GM12874 (cell line): ENCODE data around the gene RELN.

Source experiments
- CTCF ChIP-seq: IDR thresholded peaks from 2 replicates; pipeline ENCODE4 v1.5.1; 2011; ENCODE audit warnings: low read depth, mild to moderate bottlenecking, control low read depth, low read length, moderate library complexity; ENCODE audit not compliant: insufficient read depth

Gene RELN

DNA sequence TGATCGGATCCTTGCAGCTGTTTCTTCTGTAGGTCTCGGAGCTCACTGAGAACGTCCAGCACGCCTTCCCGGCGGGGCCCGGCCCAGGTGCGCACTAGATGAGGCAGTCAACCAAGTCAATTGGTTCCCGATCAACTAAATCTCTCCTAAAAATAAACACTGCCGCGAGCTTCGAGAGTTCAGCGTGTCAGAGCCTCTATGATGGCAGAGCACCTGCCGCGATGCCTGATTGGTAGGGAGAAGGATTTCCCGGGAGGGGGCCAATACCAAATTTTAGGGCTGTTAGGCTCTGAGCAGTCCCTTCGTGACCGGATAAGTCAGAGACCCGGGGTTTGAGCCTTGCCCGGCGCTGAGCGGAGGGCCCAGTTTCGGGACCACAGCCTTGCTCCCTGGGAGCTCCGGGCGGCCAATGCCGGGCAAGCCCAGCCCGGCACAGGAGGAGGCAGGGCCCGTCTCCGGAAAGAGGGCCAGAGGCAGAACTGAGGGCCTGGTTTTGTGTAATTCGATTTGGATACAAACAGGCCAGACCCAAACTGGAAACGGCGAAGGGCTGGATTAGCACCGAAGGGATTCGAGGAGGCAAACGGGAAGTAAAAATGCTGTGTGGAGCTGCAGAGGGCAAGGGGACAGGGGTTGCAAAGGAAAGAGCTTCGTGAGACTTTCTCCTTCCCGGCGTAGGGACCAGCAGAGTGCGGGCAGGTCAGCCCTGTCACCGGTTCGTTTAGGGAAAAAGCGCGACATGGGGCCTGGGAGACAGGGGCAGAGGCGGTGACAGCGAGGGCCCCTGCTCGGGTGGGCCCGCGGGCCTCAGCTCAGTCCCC is 544.0 kb downstream of the RELN start:
- TF ChIP-seq CTCF = no peak

GRCh38 chr7:103439661-103440060 is 549.8 kb downstream of the RELN start:
- no peak for TF ChIP-seq CTCF

GRCh38 chr7:103437623-103438022 is 551.8 kb downstream of the RELN start:
- no peak for TF ChIP-seq CTCF

DNA sequence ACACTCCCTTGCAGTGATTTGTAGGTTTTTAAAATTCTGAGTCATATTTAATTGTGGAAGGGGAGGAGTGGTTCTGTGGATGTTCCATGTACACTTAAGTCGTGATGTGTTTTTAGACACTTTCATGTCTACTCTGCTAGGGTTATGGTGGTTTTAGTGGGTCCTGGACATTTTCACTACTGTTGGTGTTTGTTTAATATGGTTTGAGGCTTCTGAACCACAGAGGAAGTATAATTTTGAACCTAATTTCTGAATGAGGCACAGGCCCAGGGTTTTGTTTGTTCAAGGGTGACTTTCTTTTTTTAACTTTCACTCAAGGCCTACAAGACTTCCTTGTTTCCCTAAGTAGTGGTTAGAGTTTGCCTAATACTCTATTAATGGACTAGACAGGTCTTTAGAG is 556.7 kb downstream of the RELN start:
- no peak for TF ChIP-seq CTCF

- no peak for TF ChIP-seq CTCF
Observed at GRCh38 chr7:103425177-103425576, 564.3 kb downstream of the RELN start.

DNA sequence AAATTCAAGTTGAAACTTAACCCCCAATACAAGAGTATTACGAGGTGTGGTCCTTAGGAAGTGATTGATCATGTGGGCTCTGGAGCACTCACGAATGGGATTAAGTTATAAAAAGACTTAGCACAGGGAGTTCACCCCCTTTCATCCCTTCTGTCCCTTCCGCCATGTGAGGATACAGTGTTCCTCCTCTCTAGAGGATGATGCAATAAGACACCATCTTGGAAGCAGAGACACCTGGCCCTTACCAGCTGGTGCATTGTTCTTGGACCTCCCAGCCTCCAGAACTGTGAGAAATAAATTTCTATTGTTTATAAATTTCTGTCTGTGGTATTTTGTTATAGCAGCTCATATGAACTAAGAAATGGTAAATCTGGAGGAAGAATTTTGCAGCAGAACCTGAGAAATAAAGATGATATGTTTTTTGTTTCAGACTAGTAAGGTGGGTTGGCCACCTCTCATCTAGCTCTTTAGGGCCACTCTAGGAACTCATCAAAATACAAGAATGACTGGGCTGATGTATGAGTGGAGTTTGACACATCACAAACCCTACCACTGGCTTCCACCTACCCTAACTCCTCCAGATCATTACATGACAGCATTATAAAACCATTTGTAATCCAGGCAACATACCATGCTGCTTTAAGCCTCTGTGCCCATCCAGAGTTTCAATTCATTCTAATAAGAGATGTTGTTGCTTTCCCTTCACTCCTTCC is 565.8 kb downstream of the RELN start:
- TF ChIP-seq CTCF = no peak
